Activated naive CD4-positive, alpha-beta T cell treated with anti-CD3 and anti-CD28 coated beads, Interleukin-2, amount 50 U/mL, for 24 hours (primary cell): ENCODE results near the gene CRYBG3.
"Not testable (repeated sequence)": the region's sequence is repeated elsewhere in the genome, so short reads cannot be mapped to it uniquely, and the experiment has no call there.

Experiments used
- H3K27ac Mint-ChIP-seq: one replicate; pipeline ENCODE4 v1.8.0; 2021; ENCODE audit warnings: mild to moderate bottlenecking, mixed read lengths
- H3K27me3 Mint-ChIP-seq: one replicate; pipeline ENCODE4 v1.8.0; 2021; ENCODE audit warnings: mixed read lengths
- H3K36me3 Mint-ChIP-seq: one replicate; pipeline ENCODE4 v1.8.0; 2021; ENCODE audit warnings: mixed read lengths
- H3K4me1 Mint-ChIP-seq: one replicate; pipeline ENCODE4 v1.8.0; 2021; ENCODE audit warnings: mixed read lengths
- H3K4me3 Mint-ChIP-seq: one replicate; pipeline ENCODE4 v1.8.0; 2021; ENCODE audit warnings: mild to moderate bottlenecking, mixed read lengths
- H3K9me3 Mint-ChIP-seq: one replicate; pipeline ENCODE4 v1.8.0; 2021; ENCODE audit warnings: mixed read lengths

The CRYBG3 gene

DNA sequence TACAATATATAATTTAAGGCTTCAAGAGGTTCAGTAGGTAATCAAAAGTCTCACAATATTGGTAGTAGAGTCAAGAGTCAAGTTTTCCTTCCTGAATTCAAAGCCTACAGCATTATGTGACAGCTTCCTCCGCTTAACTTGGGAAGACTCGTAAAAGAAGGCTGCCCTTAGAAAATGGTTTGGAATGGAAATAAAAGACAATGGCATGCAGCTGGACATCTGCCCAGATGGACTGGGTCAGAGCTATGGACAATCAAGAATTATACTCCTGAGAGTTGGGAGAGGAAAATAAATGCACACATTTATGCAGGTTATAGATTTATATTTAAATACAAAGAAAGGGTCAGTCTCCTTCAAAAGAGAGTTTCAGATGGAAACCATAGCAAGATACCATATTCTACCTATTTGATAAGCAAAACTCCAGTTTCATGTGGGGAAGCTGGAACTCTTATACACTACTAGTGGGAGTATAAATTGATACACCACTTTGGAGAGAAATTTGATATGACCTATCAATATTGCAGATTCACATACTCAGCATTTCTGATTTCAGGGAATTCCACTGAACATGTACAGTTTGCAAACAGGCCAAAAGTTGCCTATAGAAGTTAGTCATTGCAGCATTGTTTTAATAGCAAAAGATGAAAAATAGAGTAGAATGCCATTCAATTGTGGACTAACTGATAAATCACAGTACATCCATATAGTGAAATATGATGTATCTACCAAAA, 6.1 kb downstream of the CRYBG3 start:
- Mint-ChIP-seq H3K36me3 (peaks cover 1% of the 10 kb centered on the region), H3K27me3 (peaks cover 4% of the 10 kb centered on the region), H3K4me1 (peaks cover 11% of the 10 kb centered on the region), H3K4me3 (no peak overlapping the region), H3K27ac (no peak overlapping the region), H3K9me3 (no peaks in the 10 kb centered on the region)

DNA sequence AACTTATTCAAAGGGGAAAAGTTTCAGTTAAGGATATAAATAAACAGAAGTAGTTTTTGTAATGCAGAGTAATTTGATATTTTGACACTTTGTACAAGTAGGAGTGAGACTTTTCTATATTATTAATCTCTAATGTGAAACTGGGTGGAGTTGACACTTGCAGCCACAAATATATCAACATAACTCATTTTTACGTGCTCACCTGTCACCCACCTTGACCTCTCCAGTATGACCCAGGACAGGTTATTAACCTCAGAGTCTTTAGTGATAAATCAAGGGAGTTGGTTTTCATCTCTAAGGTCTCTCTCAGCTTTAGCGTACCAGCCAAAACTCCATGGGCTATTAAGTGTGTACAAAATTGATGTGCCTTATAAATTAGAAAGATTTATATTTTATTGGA, 7.4 kb downstream of the CRYBG3 start:
- H3K4me1 Mint-ChIP-seq = no peaks in the 10 kb centered on the region
- H3K4me3 Mint-ChIP-seq = no peak overlapping the region
- H3K27me3 Mint-ChIP-seq = no peaks in the 10 kb centered on the region
- no peak overlapping the region for H3K27ac Mint-ChIP-seq
- H3K36me3 Mint-ChIP-seq = peaks cover 1% of the 10 kb centered on the region
- H3K9me3 Mint-ChIP-seq = no peaks in the 10 kb centered on the region

DNA sequence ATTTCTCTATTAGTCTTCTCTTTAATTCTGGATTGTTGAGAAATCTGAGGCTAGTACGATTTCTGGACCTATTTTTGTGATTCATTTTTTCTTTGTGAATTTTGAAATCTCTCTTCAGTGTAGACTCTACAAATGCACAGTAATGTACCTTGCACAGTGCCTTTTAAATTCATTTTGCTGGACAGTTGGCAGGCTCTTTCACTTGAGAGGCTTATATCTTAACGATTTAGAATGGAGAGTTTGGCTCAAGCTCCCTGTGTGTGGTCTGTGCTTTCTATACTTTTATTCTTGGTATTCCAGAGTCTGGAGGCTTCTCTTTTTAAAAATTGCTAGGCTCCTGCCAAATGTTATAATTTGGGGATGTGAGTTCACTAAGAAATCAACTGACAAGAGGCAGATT, 8.8 kb downstream of the CRYBG3 start:
- H3K9me3 Mint-ChIP-seq = no peaks in the 10 kb centered on the region
- H3K36me3 Mint-ChIP-seq = peaks cover 1% of the 10 kb centered on the region
- H3K27me3 Mint-ChIP-seq = no peaks in the 10 kb centered on the region
- H3K27ac Mint-ChIP-seq = no peak overlapping the region
- no peaks in the 10 kb centered on the region for H3K4me1 Mint-ChIP-seq
- no peak overlapping the region for H3K4me3 Mint-ChIP-seq

DNA sequence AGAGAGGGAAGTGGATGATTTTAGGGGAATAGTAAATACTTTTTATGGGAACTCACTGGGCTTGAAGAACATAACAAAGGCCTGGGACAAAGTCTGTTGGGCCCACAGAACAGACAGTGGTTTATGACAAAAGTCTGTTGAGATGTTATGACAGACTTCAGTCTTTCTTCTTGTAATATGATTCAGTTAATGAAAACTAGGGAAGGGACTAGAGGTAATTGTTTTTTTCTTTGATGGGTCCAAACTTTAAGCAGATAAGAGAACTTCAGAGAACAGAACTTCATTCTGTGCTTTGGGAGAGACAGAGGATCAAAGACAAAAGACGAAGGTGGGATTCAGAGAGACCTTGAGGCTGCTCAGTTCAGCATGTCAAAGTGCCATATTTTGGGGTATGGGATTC, 9.3 kb downstream of the CRYBG3 start:
- Mint-ChIP-seq H3K4me1 (no peaks in the 10 kb centered on the region), H3K27me3 (no peaks in the 10 kb centered on the region)

GRCh38 chr3:97833184-97833583, 11.4 kb downstream of the CRYBG3 start:
- H3K27ac Mint-ChIP-seq, H3K36me3 Mint-ChIP-seq, H3K27me3 Mint-ChIP-seq, H3K4me1 Mint-ChIP-seq, H3K9me3 Mint-ChIP-seq, H3K4me3 Mint-ChIP-seq: not testable (repeated sequence)

More for the DNA sequence above, 9.3 kb downstream of the CRYBG3 start:
- H3K27ac Mint-ChIP-seq = peak overlapping the region; percentile 10
- no peak overlapping the region for H3K4me3 Mint-ChIP-seq
- H3K36me3 Mint-ChIP-seq = peaks cover 1% of the 10 kb centered on the region
- no peaks in the 10 kb centered on the region for H3K9me3 Mint-ChIP-seq

- Mint-ChIP-seq H3K4me3 (no peak overlapping the region), H3K36me3 (peaks cover 1% of the 10 kb centered on the region), H3K27me3 (no peaks in the 10 kb centered on the region), H3K9me3 (no peaks in the 10 kb centered on the region), H3K4me1 (no peaks in the 10 kb centered on the region), H3K27ac (no peak overlapping the region)
Observed at GRCh38 chr3:97835761-97836160, 13.9 kb downstream of the CRYBG3 start.

- no peak overlapping the region for H3K27ac Mint-ChIP-seq
- no peaks in the 10 kb centered on the region for H3K36me3 Mint-ChIP-seq
- no peaks in the 10 kb centered on the region for H3K27me3 Mint-ChIP-seq
- H3K4me1 Mint-ChIP-seq = no peaks in the 10 kb centered on the region
- no peak overlapping the region for H3K4me3 Mint-ChIP-seq
- no peaks in the 10 kb centered on the region for H3K9me3 Mint-ChIP-seq
Observed at GRCh38 chr3:97838393-97838792, 16.6 kb downstream of the CRYBG3 start.

DNA sequence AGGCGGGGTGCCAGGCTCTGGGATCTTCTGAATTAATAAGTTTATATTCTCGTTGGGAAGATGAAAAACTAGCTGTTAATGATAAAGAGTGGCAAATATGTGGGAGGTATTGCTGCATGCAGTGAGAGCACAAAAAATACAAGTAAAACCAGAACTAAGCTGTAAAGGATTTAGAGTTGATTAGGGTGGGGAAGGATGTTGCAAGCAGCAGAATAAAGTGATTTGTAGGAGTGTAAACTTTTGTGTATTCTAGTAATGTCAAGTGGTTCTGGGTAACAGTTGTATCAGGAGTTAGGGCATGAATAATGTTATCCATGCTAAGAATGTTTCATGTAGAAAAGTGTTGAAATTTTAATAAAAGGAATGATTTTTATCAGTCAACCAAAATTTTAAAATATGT, 18.1 kb downstream of the CRYBG3 start:
- no peaks in the 10 kb centered on the region for H3K9me3 Mint-ChIP-seq
- H3K4me3 Mint-ChIP-seq = no peak overlapping the region
- H3K4me1 Mint-ChIP-seq = no peaks in the 10 kb centered on the region
- H3K36me3 Mint-ChIP-seq = no peaks in the 10 kb centered on the region
- no peaks in the 10 kb centered on the region for H3K27me3 Mint-ChIP-seq
- no peak overlapping the region for H3K27ac Mint-ChIP-seq

DNA sequence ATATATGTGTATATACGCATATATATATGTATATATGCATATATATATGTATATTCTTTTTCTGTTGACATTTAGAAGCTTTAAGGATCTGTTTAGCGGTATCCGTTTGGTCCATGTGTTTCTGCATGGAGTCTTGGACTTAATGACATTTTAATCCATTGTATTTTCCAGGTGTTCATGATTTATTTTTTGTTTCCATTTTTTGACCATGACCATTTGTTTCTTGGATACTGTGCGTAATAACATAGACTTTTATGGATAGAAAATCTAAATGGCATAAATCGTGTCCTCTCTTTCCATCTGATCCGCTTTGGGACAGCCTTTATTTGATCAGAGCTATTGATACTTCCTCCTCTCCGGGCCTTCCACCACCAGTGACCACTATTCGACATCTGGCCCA, 19.5 kb downstream of the CRYBG3 start:
- no peaks in the 10 kb centered on the region for H3K9me3 Mint-ChIP-seq
- no peaks in the 10 kb centered on the region for H3K4me1 Mint-ChIP-seq
- no peaks in the 10 kb centered on the region for H3K36me3 Mint-ChIP-seq
- H3K4me3 Mint-ChIP-seq = no peak overlapping the region
- no peaks in the 10 kb centered on the region for H3K27me3 Mint-ChIP-seq
- H3K27ac Mint-ChIP-seq = no peak overlapping the region

- H3K27me3 Mint-ChIP-seq = no peaks in the 10 kb centered on the region
- H3K36me3 Mint-ChIP-seq = no peaks in the 10 kb centered on the region
- H3K9me3 Mint-ChIP-seq = no peaks in the 10 kb centered on the region
- no peaks in the 10 kb centered on the region for H3K4me1 Mint-ChIP-seq
- H3K27ac Mint-ChIP-seq = no peak overlapping the region
- no peak overlapping the region for H3K4me3 Mint-ChIP-seq
Observed at GRCh38 chr3:97841956-97842355, 20.1 kb downstream of the CRYBG3 start.

DNA sequence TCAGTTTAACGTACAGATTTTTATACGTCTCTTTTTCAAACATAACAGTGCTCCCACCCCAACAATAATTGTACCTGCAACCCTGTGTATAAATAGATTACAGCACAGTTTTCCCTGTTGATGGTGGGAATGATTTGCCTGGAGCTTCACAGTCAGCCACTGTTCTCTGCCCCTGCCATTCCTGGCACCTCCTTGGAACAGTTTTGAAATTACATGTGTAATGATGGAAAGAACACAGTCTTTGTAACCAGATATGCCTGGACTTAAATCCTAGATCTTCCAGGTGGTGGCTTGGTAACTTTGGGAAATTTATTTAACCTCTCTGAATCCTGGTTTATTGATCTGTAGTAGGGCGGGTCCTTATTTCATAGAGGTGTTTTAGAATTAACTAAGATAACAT, 27.0 kb downstream of the CRYBG3 start:
- Mint-ChIP-seq H3K27me3 (no peaks in the 10 kb centered on the region), H3K4me3 (no peak overlapping the region), H3K4me1 (no peaks in the 10 kb centered on the region), H3K36me3 (peaks cover 3% of the 10 kb centered on the region), H3K27ac (no peak overlapping the region), H3K9me3 (no peaks in the 10 kb centered on the region)

GRCh38 chr3:97857401-97857800, 35.6 kb downstream of the CRYBG3 start:
- Mint-ChIP-seq H3K27me3 (no peaks in the 10 kb centered on the region), H3K4me1 (no peaks in the 10 kb centered on the region), H3K36me3 (no peaks in the 10 kb centered on the region), H3K9me3 (no peaks in the 10 kb centered on the region), H3K4me3 (no peak overlapping the region), H3K27ac (no peak overlapping the region)

- no peak overlapping the region for H3K27ac Mint-ChIP-seq
- no peak overlapping the region for H3K4me3 Mint-ChIP-seq
- no peaks in the 10 kb centered on the region for H3K36me3 Mint-ChIP-seq
- H3K4me1 Mint-ChIP-seq = no peaks in the 10 kb centered on the region
- no peaks in the 10 kb centered on the region for H3K27me3 Mint-ChIP-seq
- H3K9me3 Mint-ChIP-seq = no peaks in the 10 kb centered on the region
Observed at GRCh38 chr3:97860364-97860763, 38.6 kb downstream of the CRYBG3 start.

DNA sequence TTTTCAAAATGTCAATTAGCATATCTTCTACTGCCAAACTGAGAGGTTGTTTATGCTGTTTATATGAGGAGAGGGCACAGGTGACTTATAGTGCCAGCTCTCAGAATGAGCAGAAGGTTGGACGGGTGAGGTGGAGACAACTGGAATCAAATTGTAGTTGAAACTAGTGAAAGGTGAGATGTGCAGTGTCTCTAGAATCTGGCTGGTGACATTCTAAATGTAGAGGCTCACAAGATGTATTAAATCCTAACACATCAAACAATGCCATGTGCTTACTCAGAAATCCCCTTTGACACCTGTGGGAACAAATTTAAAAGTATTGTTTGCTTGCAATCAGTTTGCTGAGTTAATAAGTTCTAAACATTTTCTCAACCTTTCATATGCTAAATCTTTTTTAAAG, 40.8 kb downstream of the CRYBG3 start:
- no peaks in the 10 kb centered on the region for H3K27me3 Mint-ChIP-seq
- H3K4me3 Mint-ChIP-seq = no peak overlapping the region
- no peaks in the 10 kb centered on the region for H3K9me3 Mint-ChIP-seq
- H3K36me3 Mint-ChIP-seq = no peaks in the 10 kb centered on the region
- no peak overlapping the region for H3K27ac Mint-ChIP-seq
- no peaks in the 10 kb centered on the region for H3K4me1 Mint-ChIP-seq

DNA sequence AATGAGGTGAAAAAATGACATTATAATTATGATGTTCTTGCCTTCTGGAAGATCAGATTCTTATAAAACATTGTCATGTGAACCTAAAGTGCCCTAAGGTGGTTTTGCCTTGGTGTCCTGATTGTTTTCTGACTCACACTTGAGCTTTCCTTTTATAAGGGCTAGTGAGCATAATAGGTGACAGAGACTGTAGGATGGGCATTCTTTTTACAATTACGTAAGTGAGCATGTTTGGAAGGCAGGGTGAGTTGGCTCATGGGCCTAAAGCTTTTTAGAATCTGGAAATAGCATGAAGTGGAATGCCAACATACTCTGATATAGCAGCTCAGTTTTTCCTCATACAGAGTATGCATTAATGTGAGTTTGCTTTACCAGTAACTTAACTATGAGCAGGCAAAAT, 41.2 kb downstream of the CRYBG3 start:
- no peaks in the 10 kb centered on the region for H3K27me3 Mint-ChIP-seq
- no peaks in the 10 kb centered on the region for H3K9me3 Mint-ChIP-seq
- H3K4me3 Mint-ChIP-seq = no peak overlapping the region
- no peaks in the 10 kb centered on the region for H3K36me3 Mint-ChIP-seq
- no peak overlapping the region for H3K27ac Mint-ChIP-seq
- no peaks in the 10 kb centered on the region for H3K4me1 Mint-ChIP-seq

DNA sequence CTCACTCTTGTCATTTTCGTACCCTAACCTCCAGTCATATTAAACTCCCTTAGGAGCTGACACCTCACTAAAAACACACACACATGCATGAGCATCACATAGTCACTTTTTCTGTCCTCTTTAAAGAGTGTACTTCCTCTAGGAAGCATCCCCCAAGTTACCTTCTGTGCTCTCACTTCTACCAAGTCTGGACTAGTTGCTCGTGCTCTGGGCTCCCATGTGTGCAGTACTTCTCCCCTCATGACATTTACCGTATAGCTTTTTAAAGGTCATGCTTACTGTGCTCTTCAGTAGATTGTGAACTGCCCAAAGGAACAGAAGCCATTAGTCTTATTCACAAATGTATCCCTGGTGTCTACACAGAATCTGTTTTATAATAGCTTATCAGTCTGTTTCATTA, 42.0 kb downstream of the CRYBG3 start:
- no peak overlapping the region for H3K4me3 Mint-ChIP-seq
- no peaks in the 10 kb centered on the region for H3K27me3 Mint-ChIP-seq
- no peak overlapping the region for H3K27ac Mint-ChIP-seq
- no peaks in the 10 kb centered on the region for H3K4me1 Mint-ChIP-seq
- no peaks in the 10 kb centered on the region for H3K36me3 Mint-ChIP-seq
- H3K9me3 Mint-ChIP-seq = no peaks in the 10 kb centered on the region

- no peaks in the 10 kb centered on the region for H3K27me3 Mint-ChIP-seq
- peak overlapping the region; percentile 48 for H3K27ac Mint-ChIP-seq
Observed at GRCh38 chr3:97871186-97871585, 49.4 kb downstream of the CRYBG3 start.

More at GRCh38 chr3:97871186-97871585, 49.4 kb downstream of the CRYBG3 start:
- Mint-ChIP-seq H3K36me3 (no peaks in the 10 kb centered on the region), H3K4me1 (peaks cover 17% of the 10 kb centered on the region), H3K9me3 (no peaks in the 10 kb centered on the region), H3K4me3 (no peak overlapping the region)
